Peyer's patch (tissue), 4 donors: ENCODE results near the gene ATP9B. TPM values are rescaled to one million over a fixed set of nuclear protein-coding genes. Genes with fewer than 3 reads are reported as not detected.

ENCODE experiments used
- DNase-seq, 3 donors: peaks; one replicate each; pipeline ENCODE4 v3.0.0-alpha.2; 2017 to 2019
- H3K27ac ChIP-seq, 4 donors: fragments of 200-600 bp; sonication (generic); one replicate each; pipeline ENCODE4 v1.5.1; 2016 to 2019
- H3K27me3 ChIP-seq, 2 donors: fragments of 200-600 bp; sonication (generic); one replicate each; pipeline ENCODE4 v1.5.1; 2019
- H3K36me3 ChIP-seq, 3 donors: fragments of 200-600 bp; sonication (generic); one replicate each; pipeline ENCODE4 v1.5.1; 2016 to 2019
- H3K4me1 ChIP-seq, 4 donors: fragments of 200-600 bp; sonication (generic); one replicate each; pipeline ENCODE4 v1.5.1; 2016 to 2019
- H3K4me3 ChIP-seq, 4 donors: fragments of 200-600 bp; sonication (generic); 1 replicate in 3 of 4; 2 replicates in 1 of 4; pipeline ENCODE4 v1.5.1; 2016 to 2019; ENCODE audit warnings: mild to moderate bottlenecking in 1 of 4
- H3K9me3 ChIP-seq, 4 donors: fragments of 200-600 bp; sonication (generic); one replicate each; pipeline ENCODE4 v1.5.1; 2016 to 2019; ENCODE audit warnings: mild to moderate bottlenecking in 1 of 4
- POLR2A ChIP-seq, 2 donors: fragments of 450-650 bp; IDR thresholded peaks; one replicate each; pipeline ENCODE4 v1.5.1; 2017; ENCODE audit warnings: antibody characterized with exemption in 2 of 2, mild to moderate bottlenecking in 2 of 2, moderate library complexity in 2 of 2
- total RNA-seq, 4 donors: library from RNA; depleted of rRNA; stranded (reverse); fragments of >200 nt; gene quantifications; one replicate each; pipeline ENCODE4 v1.1.0, GENCODE V29; 2016
- TF ChIP-seq, protein P1 (sequence below), 6 experiments: fragments of 450-650 bp in 4 of 6; fragments of 200-600 bp in 2 of 6; sonication (generic) in 1 of 6; IDR thresholded peaks; one replicate each; pipeline ENCODE4 v1.5.1; 2017 to 2019; ENCODE audit warnings: antibody characterized with exemption in 6 of 6, mild to moderate bottlenecking in 3 of 6, moderate library complexity in 1 of 6

The ATP9B gene
- total RNA-seq, 4 donors from 2014 or later = 37.5 to 107 (median 61.9) TPM

DNA sequence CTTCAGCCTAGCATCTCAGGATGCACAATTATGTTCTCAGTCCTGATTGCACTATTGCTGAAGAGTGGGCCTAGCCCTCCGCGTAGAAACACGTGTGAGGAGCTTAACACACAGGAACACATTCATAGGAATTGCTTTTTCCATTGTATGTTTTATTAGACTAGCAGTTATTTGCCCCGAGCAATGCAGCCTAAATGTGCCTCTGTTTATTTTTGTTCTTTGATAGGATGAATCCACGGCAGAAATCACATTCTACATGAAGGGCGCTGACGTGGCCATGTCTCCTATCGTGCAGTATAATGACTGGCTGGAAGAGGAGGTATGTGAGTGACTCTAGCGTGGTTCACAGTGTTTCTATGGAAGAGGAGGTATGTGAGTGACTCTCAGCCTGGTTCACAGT lies 260.6 kb downstream of the ATP9B start:
- H3K27me3 ChIP-seq = no peaks in the 10 kb centered on the region
- no peak overlapping the region for H3K27ac ChIP-seq
- no peak overlapping the region for H3K4me3 ChIP-seq
- H3K36me3 ChIP-seq = peaks cover 0 to 35% (median 0%) of the 10 kb centered on the region in 3 donors
- no peaks in the 10 kb centered on the region for H3K4me1 ChIP-seq
- no peaks in the 10 kb centered on the region for H3K9me3 ChIP-seq
- DNase-seq = no peak
- TF ChIP-seq, protein P1, sequence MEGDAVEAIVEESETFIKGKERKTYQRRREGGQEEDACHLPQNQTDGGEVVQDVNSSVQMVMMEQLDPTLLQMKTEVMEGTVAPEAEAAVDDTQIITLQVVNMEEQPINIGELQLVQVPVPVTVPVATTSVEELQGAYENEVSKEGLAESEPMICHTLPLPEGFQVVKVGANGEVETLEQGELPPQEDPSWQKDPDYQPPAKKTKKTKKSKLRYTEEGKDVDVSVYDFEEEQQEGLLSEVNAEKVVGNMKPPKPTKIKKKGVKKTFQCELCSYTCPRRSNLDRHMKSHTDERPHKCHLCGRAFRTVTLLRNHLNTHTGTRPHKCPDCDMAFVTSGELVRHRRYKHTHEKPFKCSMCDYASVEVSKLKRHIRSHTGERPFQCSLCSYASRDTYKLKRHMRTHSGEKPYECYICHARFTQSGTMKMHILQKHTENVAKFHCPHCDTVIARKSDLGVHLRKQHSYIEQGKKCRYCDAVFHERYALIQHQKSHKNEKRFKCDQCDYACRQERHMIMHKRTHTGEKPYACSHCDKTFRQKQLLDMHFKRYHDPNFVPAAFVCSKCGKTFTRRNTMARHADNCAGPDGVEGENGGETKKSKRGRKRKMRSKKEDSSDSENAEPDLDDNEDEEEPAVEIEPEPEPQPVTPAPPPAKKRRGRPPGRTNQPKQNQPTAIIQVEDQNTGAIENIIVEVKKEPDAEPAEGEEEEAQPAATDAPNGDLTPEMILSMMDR (IDR thresholded peaks at IDR 0.05) = no peak
- TF ChIP-seq POLR2A (IDR thresholded peaks at IDR 0.05) = no peak

DNA sequence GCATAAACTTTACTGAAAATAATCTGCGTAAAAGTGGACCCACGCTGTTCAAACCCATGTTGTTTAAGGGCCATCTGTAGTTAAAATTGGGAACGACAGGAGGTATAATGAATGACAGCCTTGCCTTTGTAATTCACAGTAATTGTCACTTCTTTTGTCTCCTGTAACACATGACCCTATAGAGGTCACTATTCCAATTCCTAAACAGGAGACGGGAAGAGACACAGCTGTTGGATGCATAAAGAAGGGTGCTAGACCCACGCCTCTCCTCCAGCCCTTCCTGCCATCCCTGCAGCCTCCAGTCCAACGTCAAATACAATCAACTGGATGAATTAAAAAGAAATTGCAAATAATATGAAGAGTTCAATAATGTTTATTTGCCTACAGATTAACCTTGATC lies 263.5 kb downstream of the ATP9B start:
- Histone ChIP-seq H3K27ac (no peak overlapping the region), H3K27me3 (no peaks in the 10 kb centered on the region), H3K4me3 (no peak overlapping the region), H3K36me3 (peaks cover 0 to 49% (median 0%) of the 10 kb centered on the region in 3 donors), H3K9me3 (no peaks in the 10 kb centered on the region), H3K4me1 (no peaks in the 10 kb centered on the region)
- no peak for DNase-seq
- TF ChIP-seq, protein P1 (IDR thresholded peaks at IDR 0.05) = no peak
- TF ChIP-seq POLR2A (IDR thresholded peaks at IDR 0.05) = no peak

DNA sequence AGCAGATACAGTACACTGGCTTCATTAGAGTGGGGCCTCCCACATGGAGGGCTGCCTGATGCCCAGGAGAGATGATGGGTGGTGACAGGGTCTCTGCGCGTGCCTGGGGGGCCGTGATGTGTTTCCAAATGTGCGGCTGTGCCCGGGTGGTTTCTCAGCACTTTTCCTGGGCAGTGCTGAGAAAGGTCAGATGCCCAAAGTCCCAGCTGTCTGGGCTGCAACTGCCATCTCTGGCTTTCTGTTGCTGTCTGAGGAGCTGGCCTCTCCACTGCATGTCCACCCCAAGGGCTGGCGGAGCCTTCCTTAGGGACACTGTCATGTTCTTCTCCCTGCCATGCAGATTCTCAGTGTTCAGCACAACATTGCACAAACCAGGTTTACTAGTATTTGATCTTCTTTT lies 263.9 kb downstream of the ATP9B start:
- peaks cover 0 to 53% (median 0%) of the 10 kb centered on the region in 3 donors for H3K36me3 ChIP-seq
- TF ChIP-seq POLR2A (IDR thresholded peaks at IDR 0.05) = no peak
- TF ChIP-seq, protein P1 (IDR thresholded peaks at IDR 0.05) = no peak
- H3K27me3 ChIP-seq = no peaks in the 10 kb centered on the region

DNA sequence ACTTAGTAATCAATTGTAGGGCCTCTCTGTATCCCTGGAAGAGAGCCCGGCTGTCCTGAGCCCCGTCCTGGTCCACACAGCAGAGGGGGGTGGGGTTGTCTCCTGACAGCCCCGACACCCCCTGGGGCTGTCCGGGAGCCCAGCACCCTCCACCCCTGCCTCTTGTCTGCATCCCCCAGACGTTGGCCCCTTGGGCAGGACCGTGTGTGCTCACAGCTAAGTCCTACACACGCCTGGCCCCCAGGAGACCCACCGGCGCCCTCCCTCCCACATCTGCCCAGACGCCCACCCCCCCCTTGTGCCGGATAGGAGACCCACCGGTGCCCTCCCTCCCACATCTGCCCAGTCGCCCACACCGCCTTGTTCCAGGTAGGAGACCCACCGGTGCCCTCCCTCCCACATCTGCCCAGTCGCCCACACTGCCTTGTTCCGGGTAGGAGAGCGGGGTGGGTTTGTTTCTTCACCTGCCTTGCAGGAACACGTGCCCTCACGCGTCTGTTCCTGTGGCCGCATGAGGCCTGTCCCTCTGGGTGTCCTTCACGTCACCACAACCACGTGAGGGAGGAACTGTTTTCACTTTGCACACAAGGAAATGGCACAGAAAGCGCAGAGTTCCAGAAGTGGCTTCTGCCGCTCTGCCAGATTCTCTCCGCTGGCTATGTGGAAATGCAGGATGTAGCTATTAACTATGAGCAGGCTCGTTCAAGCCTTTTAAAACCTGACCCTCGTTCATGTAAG lies 265.5 kb downstream of the ATP9B start:
- Histone ChIP-seq H3K36me3 (peaks cover 0 to 56% (median 0%) of the 10 kb centered on the region in 3 donors), H3K27ac (no peak overlapping the region), H3K4me1 (no peaks in the 10 kb centered on the region), H3K4me3 (no peak overlapping the region), H3K9me3 (no peaks in the 10 kb centered on the region), H3K27me3 (no peaks in the 10 kb centered on the region)
- TF ChIP-seq, protein P1 (IDR thresholded peaks at IDR 0.05) = no peak
- DNase-seq = no peak

More for the DNA sequence above, 263.9 kb downstream of the ATP9B start:
- no peak for DNase-seq
- no peaks in the 10 kb centered on the region for H3K9me3 ChIP-seq
- H3K4me3 ChIP-seq = no peak overlapping the region
- H3K4me1 ChIP-seq = no peaks in the 10 kb centered on the region
- no peak overlapping the region for H3K27ac ChIP-seq

DNA sequence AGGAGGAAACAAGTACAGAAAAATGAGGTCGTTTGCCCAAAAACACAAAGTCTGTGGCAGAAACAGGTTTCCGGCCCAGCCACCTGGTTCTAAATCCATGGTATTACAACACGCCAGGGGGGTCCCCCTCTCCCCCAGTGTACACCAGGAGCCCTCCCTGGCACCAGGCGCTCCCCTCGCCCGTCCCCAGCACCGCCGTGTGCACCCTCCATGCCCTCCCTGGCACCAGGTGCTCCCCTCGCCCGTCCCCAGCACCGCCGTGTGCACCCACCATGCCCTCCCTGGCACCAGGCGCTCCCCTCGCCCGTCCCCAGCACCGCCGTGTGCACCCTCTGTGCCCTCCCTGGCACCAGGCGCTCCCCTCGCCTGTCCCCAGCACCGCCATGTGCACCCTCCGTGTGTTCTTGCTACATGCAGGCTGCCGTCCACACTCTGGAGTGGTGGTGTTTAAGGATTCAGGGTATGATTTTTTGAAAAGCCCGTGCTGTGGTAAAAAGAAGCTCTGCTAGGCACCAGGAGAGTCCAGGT lies 266.7 kb downstream of the ATP9B start:
- Histone ChIP-seq H3K9me3 (no peaks in the 10 kb centered on the region), H3K4me1 (no peaks in the 10 kb centered on the region), H3K36me3 (peaks cover 0 to 44% (median 0%) of the 10 kb centered on the region in 3 donors), H3K27ac (no peak overlapping the region), H3K27me3 (no peaks in the 10 kb centered on the region), H3K4me3 (no peak overlapping the region)
- TF ChIP-seq POLR2A (IDR thresholded peaks at IDR 0.05) = no peak
- TF ChIP-seq, protein P1 (IDR thresholded peaks at IDR 0.05) = no peak
- no peak for DNase-seq
